HepG2 (cell line): ENCODE results near the gene MYO19.

ENCODE experiments used
- ELF1 ChIP-seq: sonication (generic); formaldehyde crosslinking; IDR thresholded peaks from 2 replicates; pipeline ENCODE4 v1.4.0; 2020; ENCODE audit warnings: missing genetic modification reagents
- EZH2 ChIP-seq: conservative IDR thresholded peaks from 2 replicates; pipeline ENCODE4 v1.6.1; 2012; ENCODE audit warnings: mild to moderate bottlenecking, low read depth, low read length, moderate library complexity
- MTA1 ChIP-seq: sonication (generic); formaldehyde crosslinking; IDR thresholded peaks from 2 replicates; pipeline ENCODE4 v1.4.0; 2020; ENCODE audit warnings: missing genetic modification reagents, mild to moderate bottlenecking, borderline replicate concordance
- POLR2AphosphoS5 ChIP-seq: IDR thresholded peaks from 2 replicates; pipeline ENCODE4 v1.6.1; 2012; ENCODE audit warnings: low read depth, low read length
- SMARCC2 ChIP-seq: fragments of 450-650 bp; IDR thresholded peaks from 2 replicates; pipeline ENCODE4 v1.6.1; 2017; ENCODE audit warnings: antibody characterized with exemption, mild to moderate bottlenecking
- TBL1XR1 ChIP-seq: fragments of 150-350 bp; IDR thresholded peaks from 2 replicates; pipeline ENCODE4 v1.6.1; 2014; ENCODE audit warnings: borderline replicate concordance, low read length; ENCODE audit not compliant: partially characterized antibody
- TCF7L2 ChIP-seq: IDR thresholded peaks from 2 replicates; pipeline ENCODE4 v1.6.1; 2011; ENCODE audit warnings: mild to moderate bottlenecking, low read depth, low read length, moderate library complexity
- ZBTB38 ChIP-seq: sonication (generic); formaldehyde crosslinking; IDR thresholded peaks from 2 replicates; pipeline ENCODE4 v1.5.1; 2020; ENCODE audit warnings: mild to moderate bottlenecking, missing genetic modification reagents
- TF ChIP-seq, protein P1 (sequence below): sonication (generic); formaldehyde crosslinking; IDR thresholded peaks from 2 replicates; pipeline ENCODE4 v1.4.0; 2020; ENCODE audit warnings: missing genetic modification reagents
- TF ChIP-seq, protein P2 (sequence below): sonication (generic); formaldehyde crosslinking; IDR thresholded peaks from 2 replicates; pipeline ENCODE4 v1.5.0; 2020; ENCODE audit warnings: mild to moderate bottlenecking, missing genetic modification reagents, moderate library complexity

DNA sequence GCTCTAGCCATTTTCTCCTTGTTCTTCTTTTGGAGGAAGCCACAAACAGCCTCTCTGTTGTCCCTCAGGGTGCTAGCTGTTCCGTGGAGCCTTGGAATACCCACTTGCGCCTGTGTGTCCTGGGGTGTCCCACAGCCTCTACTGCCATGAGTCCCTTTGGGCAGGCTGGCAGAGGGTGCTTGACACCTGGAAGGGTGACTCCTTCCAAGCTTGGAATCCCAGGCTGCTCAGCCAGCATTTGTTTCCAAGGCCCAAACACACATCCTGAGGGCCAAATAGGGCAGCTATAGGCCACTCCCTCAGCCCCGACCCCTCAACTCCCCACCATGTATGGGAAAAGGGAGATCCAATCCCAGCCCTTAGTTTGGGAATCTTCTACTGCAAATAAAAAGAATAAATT, 33.3 kb downstream of the MYO19 start:
- TF ChIP-seq ZBTB38: no peak
- TF ChIP-seq EZH2: no peak
- TF ChIP-seq POLR2AphosphoS5: no peak
- no peak for TF ChIP-seq TCF7L2
- no peak for TF ChIP-seq SMARCC2
- TF ChIP-seq ELF1 (CRISPR knock-in tag): no peak
- TF ChIP-seq, protein P1, sequence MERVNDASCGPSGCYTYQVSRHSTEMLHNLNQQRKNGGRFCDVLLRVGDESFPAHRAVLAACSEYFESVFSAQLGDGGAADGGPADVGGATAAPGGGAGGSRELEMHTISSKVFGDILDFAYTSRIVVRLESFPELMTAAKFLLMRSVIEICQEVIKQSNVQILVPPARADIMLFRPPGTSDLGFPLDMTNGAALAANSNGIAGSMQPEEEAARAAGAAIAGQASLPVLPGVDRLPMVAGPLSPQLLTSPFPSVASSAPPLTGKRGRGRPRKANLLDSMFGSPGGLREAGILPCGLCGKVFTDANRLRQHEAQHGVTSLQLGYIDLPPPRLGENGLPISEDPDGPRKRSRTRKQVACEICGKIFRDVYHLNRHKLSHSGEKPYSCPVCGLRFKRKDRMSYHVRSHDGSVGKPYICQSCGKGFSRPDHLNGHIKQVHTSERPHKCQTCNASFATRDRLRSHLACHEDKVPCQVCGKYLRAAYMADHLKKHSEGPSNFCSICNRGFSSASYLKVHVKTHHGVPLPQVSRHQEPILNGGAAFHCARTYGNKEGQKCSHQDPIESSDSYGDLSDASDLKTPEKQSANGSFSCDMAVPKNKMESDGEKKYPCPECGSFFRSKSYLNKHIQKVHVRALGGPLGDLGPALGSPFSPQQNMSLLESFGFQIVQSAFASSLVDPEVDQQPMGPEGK (CRISPR knock-in tag): no peak
- TF ChIP-seq TBL1XR1: no peak
- no peak for TF ChIP-seq MTA1 (CRISPR knock-in tag)
- TF ChIP-seq, protein P2, sequence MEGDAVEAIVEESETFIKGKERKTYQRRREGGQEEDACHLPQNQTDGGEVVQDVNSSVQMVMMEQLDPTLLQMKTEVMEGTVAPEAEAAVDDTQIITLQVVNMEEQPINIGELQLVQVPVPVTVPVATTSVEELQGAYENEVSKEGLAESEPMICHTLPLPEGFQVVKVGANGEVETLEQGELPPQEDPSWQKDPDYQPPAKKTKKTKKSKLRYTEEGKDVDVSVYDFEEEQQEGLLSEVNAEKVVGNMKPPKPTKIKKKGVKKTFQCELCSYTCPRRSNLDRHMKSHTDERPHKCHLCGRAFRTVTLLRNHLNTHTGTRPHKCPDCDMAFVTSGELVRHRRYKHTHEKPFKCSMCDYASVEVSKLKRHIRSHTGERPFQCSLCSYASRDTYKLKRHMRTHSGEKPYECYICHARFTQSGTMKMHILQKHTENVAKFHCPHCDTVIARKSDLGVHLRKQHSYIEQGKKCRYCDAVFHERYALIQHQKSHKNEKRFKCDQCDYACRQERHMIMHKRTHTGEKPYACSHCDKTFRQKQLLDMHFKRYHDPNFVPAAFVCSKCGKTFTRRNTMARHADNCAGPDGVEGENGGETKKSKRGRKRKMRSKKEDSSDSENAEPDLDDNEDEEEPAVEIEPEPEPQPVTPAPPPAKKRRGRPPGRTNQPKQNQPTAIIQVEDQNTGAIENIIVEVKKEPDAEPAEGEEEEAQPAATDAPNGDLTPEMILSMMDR (CRISPR knock-in tag): no peak
